ENCODE data around the gene MICU2. TPM values are rescaled to one million over a fixed set of nuclear protein-coding genes. Genes with fewer than 3 reads are reported as not detected.
"Not testable (repeated sequence)": the region's sequence is repeated elsewhere in the genome, so short reads cannot be mapped to it uniquely, and the experiment has no call there.

MICU2 gene
- total RNA-seq, 2 experiments from 2014 or later: 33.8 to 34.0 TPM

- H3K4me3 Mint-ChIP-seq, H3K27ac Mint-ChIP-seq, H3K27me3 Mint-ChIP-seq, DNase-seq, POLR2A ChIA-PET, CTCF ChIA-PET: not testable (repeated sequence)
- Mint-ChIP-seq H3K4me1 (peaks cover 19% of the 10 kb centered on the region), H3K9me3 (peaks cover 15% of the 10 kb centered on the region), H3K36me3 (ENCODE audit: low read depth) (peaks cover 15% of the 10 kb centered on the region)
These were observed 14.5 kb downstream of the MICU2 start for GRCh38 chr13:21589510-21589909.

- H3K27ac Mint-ChIP-seq, DNase-seq, H3K27me3 Mint-ChIP-seq, CTCF ChIA-PET, H3K4me3 Mint-ChIP-seq, POLR2A ChIA-PET: not testable (repeated sequence)
- Mint-ChIP-seq H3K4me1 (peaks cover 14% of the 10 kb centered on the region), H3K36me3 (ENCODE audit: low read depth) (peaks cover 15% of the 10 kb centered on the region), H3K9me3 (peaks cover 17% of the 10 kb centered on the region)
These were observed 15.6 kb downstream of the MICU2 start for GRCh38 chr13:21588411-21588810.

DNA sequence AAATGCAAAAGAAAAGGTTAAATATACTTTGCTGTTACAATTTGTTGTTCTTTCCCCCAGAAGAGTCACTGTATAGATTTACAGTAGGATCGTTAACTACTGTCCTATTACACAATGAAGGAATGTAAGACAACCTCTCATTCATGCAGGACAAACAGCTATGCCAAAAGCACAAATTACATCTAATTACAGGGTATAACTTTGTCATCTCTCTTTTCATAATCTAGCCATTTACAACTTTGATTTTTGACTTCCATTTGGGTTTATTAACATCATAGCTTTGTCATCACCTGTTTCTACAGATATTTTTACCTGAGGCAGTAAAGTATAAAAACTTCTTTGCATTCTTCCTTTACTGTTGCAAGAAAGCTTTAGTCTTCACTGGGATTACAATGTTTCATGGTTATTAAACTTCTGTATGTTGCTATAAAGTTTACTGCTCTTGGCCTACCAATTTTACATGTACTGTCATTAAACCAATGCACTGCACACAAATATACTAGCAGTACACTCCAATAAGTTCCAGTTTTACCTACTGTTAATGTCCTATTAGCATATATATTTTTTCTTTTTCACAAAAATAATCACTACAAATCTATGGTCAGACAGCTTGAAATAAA lies 18.9 kb downstream of the MICU2 start:
- Mint-ChIP-seq H3K27me3 (no peaks in the 10 kb centered on the region), H3K27ac (no peak overlapping the region), H3K36me3 (ENCODE audit: low read depth) (peaks cover 23% of the 10 kb centered on the region), H3K4me1 (peaks cover 19% of the 10 kb centered on the region), H3K4me3 (no peak overlapping the region), H3K9me3 (peaks cover 12% of the 10 kb centered on the region)
- DNase-seq: no peak
- CTCF ChIA-PET: no interaction called here
- POLR2A ChIA-PET: interaction anchor here (1.1 to 1.4 kb wide), 2 partner anchors 18 to 408 kb away, joined by 3 to 4 read pairs; partner anchors contain the start of genes MRPL57 and SKA3

DNA sequence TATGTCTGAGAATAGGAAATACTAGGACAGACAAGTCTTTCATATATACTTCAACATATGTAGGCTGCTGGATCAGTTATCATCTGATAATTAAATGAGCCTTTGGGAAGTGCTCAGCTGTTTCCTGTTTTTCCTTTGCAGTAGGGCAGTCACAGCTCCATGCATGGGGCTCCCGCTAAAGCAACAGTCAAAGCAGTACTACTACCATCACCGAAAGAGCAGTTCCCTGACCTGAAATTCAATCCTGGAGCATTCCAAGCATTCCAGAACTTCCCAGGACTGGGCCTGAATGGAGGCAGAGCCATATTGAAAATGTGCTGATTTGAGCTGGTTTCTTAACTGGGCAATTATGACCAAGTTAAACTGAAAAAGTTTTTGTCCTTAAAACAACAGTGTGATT lies 20.5 kb downstream of the MICU2 start:
- no peaks in the 10 kb centered on the region for H3K27me3 Mint-ChIP-seq
- H3K27ac Mint-ChIP-seq: no peak overlapping the region
- H3K9me3 Mint-ChIP-seq: peaks cover 5% of the 10 kb centered on the region
- peaks cover 13% of the 10 kb centered on the region for H3K36me3 Mint-ChIP-seq (ENCODE audit: low read depth)
- ChIA-PET CTCF (interaction anchor here (2.9 kb wide), 1 partner anchor 20 kb away, joined by 10 read pairs; the partner anchor contains the start of gene MICU2), POLR2A (interaction anchor here (1.2 kb wide), 1 partner anchor 20 kb away, joined by 4 read pairs; the partner anchor contains the start of gene MICU2)
- H3K4me1 Mint-ChIP-seq: peaks cover 23% of the 10 kb centered on the region
- H3K4me3 Mint-ChIP-seq: no peak overlapping the region
- no peak for DNase-seq

GRCh38 chr13:21580736-21581135 lies 23.2 kb downstream of the MICU2 start:
- no peaks in the 10 kb centered on the region for H3K27me3 Mint-ChIP-seq
- H3K36me3 Mint-ChIP-seq (ENCODE audit: low read depth): peaks cover 13% of the 10 kb centered on the region
- peaks cover 5% of the 10 kb centered on the region for H3K9me3 Mint-ChIP-seq
- CTCF ChIA-PET: interaction anchor here (0.9 kb wide), 1 partner anchor 104 kb away, joined by 3 read pairs; no protein-coding TSS in a partner anchor
- no peak overlapping the region for H3K4me3 Mint-ChIP-seq
- DNase-seq: no peak
- POLR2A ChIA-PET: interaction anchor here (1.2 kb wide), 1 partner anchor 23 kb away, joined by 9 read pairs; the partner anchor contains the start of gene MICU2
- H3K27ac Mint-ChIP-seq: peak overlapping the region; percentile 32
- H3K4me1 Mint-ChIP-seq: peaks cover 31% of the 10 kb centered on the region

DNA sequence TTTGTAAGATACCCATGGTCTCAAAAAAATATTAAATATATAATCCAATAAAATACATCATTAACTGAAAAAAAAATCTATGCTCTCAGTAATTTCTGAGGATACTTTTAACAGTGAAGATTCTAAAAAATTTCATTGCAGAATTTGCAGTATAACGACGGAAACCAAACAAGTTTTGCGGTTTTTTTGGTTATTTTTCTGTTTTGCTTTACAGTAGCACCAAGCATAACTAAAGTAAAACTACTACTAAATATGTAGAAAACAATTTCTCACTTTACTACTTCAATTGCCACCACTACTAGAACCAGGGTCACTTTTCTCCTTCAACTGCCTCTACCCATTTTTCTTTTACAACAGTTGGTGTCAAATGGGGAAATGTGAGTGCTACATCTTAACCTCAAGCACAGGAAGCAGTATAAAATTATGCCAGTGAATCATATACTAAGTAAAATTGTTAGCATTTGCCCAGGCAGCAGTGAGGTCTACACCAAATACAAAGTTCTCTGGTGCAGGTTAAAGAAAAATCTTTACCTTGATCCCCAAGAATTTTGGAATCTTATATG lies 24.1 kb downstream of the MICU2 start:
- Mint-ChIP-seq H3K27ac (peak overlapping the region; percentile 72), H3K4me3 (no peak overlapping the region), H3K36me3 (ENCODE audit: low read depth) (peaks cover 13% of the 10 kb centered on the region), H3K4me1 (peaks cover 31% of the 10 kb centered on the region), H3K9me3 (peaks cover 5% of the 10 kb centered on the region), H3K27me3 (no peaks in the 10 kb centered on the region)
- ChIA-PET CTCF (interaction anchor here (0.7 to 0.9 kb wide), 2 partner anchors 103 to 747 kb away, joined by 3 read pairs; no protein-coding TSS in a partner anchor), POLR2A (interaction anchor here (1.2 to 4.5 kb wide), 2 partner anchors 24 kb away, joined by 9 to 16 read pairs; partner anchors contain the start of gene MICU2)
- DNase-seq: no peak

- Mint-ChIP-seq H3K9me3 (peaks cover 5% of the 10 kb centered on the region), H3K27me3 (no peaks in the 10 kb centered on the region), H3K36me3 (ENCODE audit: low read depth) (peaks cover 12% of the 10 kb centered on the region), H3K27ac (no peak overlapping the region), H3K4me1 (peaks cover 31% of the 10 kb centered on the region), H3K4me3 (no peak overlapping the region)
- ChIA-PET POLR2A (interaction anchor here (4.5 kb wide), 1 partner anchor 25 kb away, joined by 16 read pairs; the partner anchor contains the start of gene MICU2), CTCF (no interaction called here)
- no peak for DNase-seq
These were observed 25.2 kb downstream of the MICU2 start for GRCh38 chr13:21578748-21579147.

- Mint-ChIP-seq H3K4me1 (peaks cover 22% of the 10 kb centered on the region), H3K36me3 (ENCODE audit: low read depth) (no peaks in the 10 kb centered on the region), H3K27ac (no peak overlapping the region), H3K9me3 (no peaks in the 10 kb centered on the region), H3K4me3 (no peak overlapping the region), H3K27me3 (no peaks in the 10 kb centered on the region)
- CTCF ChIA-PET: interaction anchor here (1.0 kb wide), 1 partner anchor 18 kb away, joined by 4 read pairs; no protein-coding TSS in a partner anchor
- DNase-seq: no peak
- POLR2A ChIA-PET: interaction anchor here (4.5 kb wide), 1 partner anchor 27 kb away, joined by 16 read pairs; the partner anchor contains the start of gene MICU2
These were observed 27.5 kb downstream of the MICU2 start for GRCh38 chr13:21576426-21576825.

- POLR2A ChIA-PET: interaction anchor here (1.0 kb wide), 1 partner anchor 29 kb away, joined by 4 read pairs; the partner anchor contains the start of gene MICU2
- H3K9me3 Mint-ChIP-seq: no peaks in the 10 kb centered on the region
- no peak for DNase-seq
- H3K27me3 Mint-ChIP-seq: no peaks in the 10 kb centered on the region
- H3K36me3 Mint-ChIP-seq (ENCODE audit: low read depth): peaks cover 2% of the 10 kb centered on the region
- no peak overlapping the region for H3K27ac Mint-ChIP-seq
- peaks cover 10% of the 10 kb centered on the region for H3K4me1 Mint-ChIP-seq
- no peak overlapping the region for H3K4me3 Mint-ChIP-seq
- CTCF ChIA-PET: no interaction called here
These were observed 29.9 kb downstream of the MICU2 start for GRCh38 chr13:21573920-21574712.

GRCh38 chr13:21569686-21570085 lies 34.3 kb downstream of the MICU2 start:
- H3K9me3 Mint-ChIP-seq: no peaks in the 10 kb centered on the region

GRCh38 chr13:21568854-21569253 lies 35.1 kb downstream of the MICU2 start:
- no peak for DNase-seq
- Mint-ChIP-seq H3K4me1 (peaks cover 12% of the 10 kb centered on the region), H3K27ac (no peak overlapping the region), H3K27me3 (no peaks in the 10 kb centered on the region), H3K36me3 (ENCODE audit: low read depth) (peaks cover 23% of the 10 kb centered on the region), H3K9me3 (no peaks in the 10 kb centered on the region), H3K4me3 (no peak overlapping the region)
- POLR2A ChIA-PET: no interaction called here
- CTCF ChIA-PET: interaction anchor here (0.9 to 1.2 kb wide), 2 partner anchors 10 to 91 kb away, joined by 3 read pairs; no protein-coding TSS in a partner anchor

More at GRCh38 chr13:21569686-21570085, 34.3 kb downstream of the MICU2 start:
- ChIA-PET POLR2A (no interaction called here), CTCF (no interaction called here)
- no peak for DNase-seq
- Mint-ChIP-seq H3K36me3 (ENCODE audit: low read depth) (peaks cover 14% of the 10 kb centered on the region), H3K27me3 (no peaks in the 10 kb centered on the region), H3K4me1 (peaks cover 12% of the 10 kb centered on the region), H3K27ac (no peak overlapping the region), H3K4me3 (no peak overlapping the region)

DNA sequence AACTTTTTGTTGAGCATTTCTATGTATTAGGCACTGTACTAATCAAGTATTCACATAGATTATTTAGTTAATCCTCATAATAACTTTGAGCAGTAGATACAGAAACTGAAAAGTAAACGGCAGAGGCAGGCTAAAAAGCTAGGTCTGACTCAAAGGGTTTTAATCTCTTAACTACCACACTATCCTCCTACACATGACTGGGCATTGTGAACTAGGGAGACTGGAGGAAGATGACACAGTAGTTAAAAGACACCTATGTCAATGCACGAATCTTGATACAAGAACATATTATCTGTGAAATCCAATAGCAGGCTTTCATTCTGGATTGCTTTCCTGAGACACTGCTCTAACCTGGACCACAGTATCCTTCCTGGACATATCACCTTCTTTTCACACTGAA lies 36.3 kb downstream of the MICU2 start:
- CTCF ChIA-PET: interaction anchor here (0.9 to 1.2 kb wide), 2 partner anchors 9 to 90 kb away, joined by 3 read pairs; no protein-coding TSS in a partner anchor
- Mint-ChIP-seq H3K4me3 (no peak overlapping the region), H3K27me3 (no peaks in the 10 kb centered on the region), H3K4me1 (peaks cover 12% of the 10 kb centered on the region), H3K36me3 (ENCODE audit: low read depth) (peaks cover 33% of the 10 kb centered on the region), H3K27ac (no peak overlapping the region), H3K9me3 (no peaks in the 10 kb centered on the region)
- POLR2A ChIA-PET: no interaction called here
- DNase-seq: no peak

All from activated CD4-positive, alpha-beta memory T cell treated with anti-CD3 and anti-CD28 coated beads, Interleukin-2, amount 10 ng/mL, durations not matched to agents 7 days and 5 days (primary cell).